ENCODE measurements around the gene TMEM207.

- TF ChIP-seq CTCF (conservative IDR thresholded peaks at IDR 0.05; ENCODE audit: low read depth, low read length): no peak
- TF ChIP-seq BHLHE40 (IDR thresholded peaks at IDR 0.05; ENCODE audit: low read depth, low read length): no peak
- no peak for TF ChIP-seq USF2 (IDR thresholded peaks at IDR 0.05; ENCODE audit: low read depth, low read length)
- no peak for TF ChIP-seq POLR2A (IDR thresholded peaks at IDR 0.05; ENCODE audit: low read depth, low read length)
- no peak for TF ChIP-seq SMC3 (IDR thresholded peaks at IDR 0.05; ENCODE audit: low read depth, low read length)
- no peak for TF ChIP-seq CEBPB (IDR thresholded peaks at IDR 0.05; ENCODE audit: low read depth, low read length)
- TF ChIP-seq NFE2L2 (IDR thresholded peaks at IDR 0.05; ENCODE audit: low read depth, low read length): no peak
- TF ChIP-seq ELK1 (IDR thresholded peaks at IDR 0.05; ENCODE audit: borderline replicate concordance, low read depth, low read length): no peak
- TF ChIP-seq RCOR1 (IDR thresholded peaks at IDR 0.05; ENCODE audit: insufficient replicate concordance, low read length): no peak
- TF ChIP-seq RFX5 (IDR thresholded peaks at IDR 0.05; ENCODE audit: low read depth, low read length): no peak
- TF ChIP-seq RAD21 (IDR thresholded peaks at IDR 0.05; ENCODE audit: low read length): no peak
These were observed at the start of gene TMEM207 for GRCh38 chr3:190449801-190450200.
